PC-9 (cell line): ENCODE measurements around the gene PYCR2. TPM values are rescaled to one million over a fixed set of nuclear protein-coding genes. Genes with fewer than 3 reads are reported as not detected.

Source experiments
- BruUV-seq: library from RNA; stranded (reverse); fragments of 400-500 nt; replicated peaks from 2 replicates; lab custom pipeline; 2021; lab: Mats Ljungman, UMichigan
- CTCF ChIA-PET: fragments of 300-600 bp; sonication (Branson Sonifier 250); formaldehyde crosslinking; loops from one replicate; lab custom pipeline; 2022; ENCODE audit warnings: antibody characterized with exemption; lab: Charles Lee
- POLR2A ChIA-PET: fragments of 300-600 bp; sonication (Branson Sonifier 250); formaldehyde crosslinking; loops from one replicate; lab custom pipeline; 2022; ENCODE audit warnings: antibody characterized with exemption; ENCODE audit not compliant: unreplicated experiment; lab: Charles Lee
- DNase-seq, 2 experiments: peaks; one replicate each; pipeline versions ENCODE4 v3.0.0 to v3.0.0-alpha.2; 2015 to 2022; ENCODE audit warnings: mixed read lengths in 1 of 2
- H2AFZ ChIP-seq: fragments of 200-600 bp; sonication (generic); 2 replicates; pipeline ENCODE4 v1.8.1; 2017; ENCODE audit warnings: antibody characterized with exemption
- H3F3A ChIP-seq: fragments of 200-600 bp; sonication (generic); 2 replicates; pipeline ENCODE4 v1.8.1; 2017; ENCODE audit warnings: antibody characterized with exemption, mild to moderate bottlenecking, low read depth; ENCODE audit not compliant: insufficient read depth
- H3K27ac ChIP-seq: fragments of 200-600 bp; sonication (generic); 2 replicates; pipeline ENCODE4 v1.6.1; 2016; ENCODE audit warnings: mixed run types
- H3K27me3 ChIP-seq: fragments of 200-600 bp; sonication (generic); 2 replicates; pipeline ENCODE4 v1.6.1; 2016; ENCODE audit warnings: low read depth, mixed run types; ENCODE audit not compliant: insufficient read depth
- H3K36me3 ChIP-seq: fragments of 200-600 bp; sonication (generic); 2 replicates; pipeline ENCODE4 v1.6.1; 2016; ENCODE audit warnings: low read depth, mixed run types
- H3K4me1 ChIP-seq: fragments of 200-600 bp; sonication (generic); replicated peaks from 2 replicates; pipeline ENCODE4 v1.6.1; 2016; ENCODE audit warnings: mixed run types; ENCODE audit not compliant: insufficient read depth
- H3K4me2 ChIP-seq: fragments of 200-600 bp; sonication (generic); 2 replicates; pipeline ENCODE4 v1.6.1; 2017; ENCODE audit warnings: mixed run types
- H3K4me3 ChIP-seq: fragments of 200-600 bp; sonication (generic); 2 replicates; pipeline ENCODE4 v1.6.1; 2016; ENCODE audit warnings: mixed run types
- H3K79me2 ChIP-seq: fragments of 200-600 bp; sonication (generic); 2 replicates; pipeline ENCODE4 v1.6.1; 2017; ENCODE audit warnings: low read depth, mixed run types
- H3K9me2 ChIP-seq: fragments of 200-600 bp; sonication (generic); 2 replicates; pipeline ENCODE4 v1.8.1; 2017; ENCODE audit warnings: mild to moderate bottlenecking; ENCODE audit not compliant: insufficient read depth
- H3K9me3 ChIP-seq: fragments of 200-600 bp; sonication (generic); 2 replicates; pipeline ENCODE4 v1.8.1; 2016; ENCODE audit warnings: low read depth; ENCODE audit not compliant: insufficient read depth
- H4K20me1 ChIP-seq: fragments of 200-600 bp; sonication (generic); 2 replicates; pipeline ENCODE4 v1.8.1; 2017; ENCODE audit not compliant: insufficient read depth
- CTCF ChIP-seq: fragments of 200-600 bp; sonication (generic); conservative IDR thresholded peaks from 2 replicates; pipeline ENCODE4 v1.6.1; 2017; ENCODE audit warnings: mixed run types, antibody characterized with exemption, mild to moderate bottlenecking, moderate library complexity
- EZH2 ChIP-seq: fragments of 200-600 bp; sonication (generic); IDR thresholded peaks from 2 replicates; pipeline ENCODE4 v1.8.0; 2017; ENCODE audit warnings: antibody characterized with exemption, low read depth
- intact Hi-C: fragments of 100-400 bp; cut with micrococcal nuclease; formaldehyde crosslinking; loops from one replicate; pipeline ENCODE4 v1.10.0; 2022; ENCODE audit not compliant: unreplicated experiment
- total RNA-seq: library from RNA; stranded (reverse); gene quantifications from 2 replicates; pipeline ENCODE4 v1.2.3, GENCODE V29; 2021

The PYCR2 gene
- total RNA-seq, 1 experiment from 2014 or later: 100 TPM

GRCh38 chr1:225892307-225892706 is 31.7 kb downstream of the PYCR2 start:
- no peaks in the 10 kb centered on the region for H4K20me1 ChIP-seq
- BruUV-seq: no TSS peak
- intact Hi-C loops: no loop called here
- no peaks in the 10 kb centered on the region for H3K27me3 ChIP-seq
- DNase-seq: no peak
- no peak overlapping the region for H3K4me2 ChIP-seq
- no peak overlapping the region for H3K27ac ChIP-seq
- H2AFZ ChIP-seq: no peak overlapping the region
- no peak for TF ChIP-seq EZH2
- no peak for TF ChIP-seq CTCF
- POLR2A ChIA-PET: interaction anchor here (0.7 kb wide), 2 partner anchors 10 to 55 kb away, joined by 3 read pairs; no protein-coding TSS in a partner anchor
- no peak overlapping the region for H3K4me3 ChIP-seq
- H3K9me3 ChIP-seq: no peaks in the 10 kb centered on the region
- peaks cover 10% of the 10 kb centered on the region for H3K4me1 ChIP-seq
- peaks cover 15% of the 10 kb centered on the region; the same call in 1 of the 2 replicates for H3F3A ChIP-seq
- H3K79me2 ChIP-seq: no peaks in the 10 kb centered on the region
- H3K36me3 ChIP-seq: no peaks in the 10 kb centered on the region
- CTCF ChIA-PET: no interaction called here
- H3K9me2 ChIP-seq: no peaks in the 10 kb centered on the region

- no peak overlapping the region for H2AFZ ChIP-seq
- H3K79me2 ChIP-seq: no peaks in the 10 kb centered on the region
- POLR2A ChIA-PET: interaction anchor here (0.7 kb wide), 1 partner anchor 54 kb away, joined by 3 read pairs; no protein-coding TSS in a partner anchor
- no TSS peak for BruUV-seq
- CTCF ChIA-PET: no interaction called here
- no peaks in the 10 kb centered on the region for H3K27me3 ChIP-seq
- no peaks in the 10 kb centered on the region for H3K9me3 ChIP-seq
- no peak overlapping the region for H3K27ac ChIP-seq
- no peak overlapping the region for H3K4me2 ChIP-seq
- intact Hi-C loops: no loop called here
- H3K4me1 ChIP-seq: peaks cover 8% of the 10 kb centered on the region
- no peaks in the 10 kb centered on the region for H3K36me3 ChIP-seq
- no peak for DNase-seq
- no peak overlapping the region for H3K4me3 ChIP-seq
- H4K20me1 ChIP-seq: no peaks in the 10 kb centered on the region
- peaks cover 17% of the 10 kb centered on the region; the same call in 1 of the 2 replicates for H3F3A ChIP-seq
- TF ChIP-seq CTCF (no peak), EZH2 (no peak)
- no peaks in the 10 kb centered on the region for H3K9me2 ChIP-seq
Observed at GRCh38 chr1:225891229-225891972, 32.6 kb downstream of the PYCR2 start.

GRCh38 chr1:225890346-225891228 is 33.5 kb downstream of the PYCR2 start:
- intact Hi-C loops: no loop called here
- H3K79me2 ChIP-seq: no peaks in the 10 kb centered on the region
- CTCF ChIA-PET: no interaction called here
- no TSS peak for BruUV-seq
- POLR2A ChIA-PET: no interaction called here
- no peaks in the 10 kb centered on the region for H3K9me2 ChIP-seq
- H3K27ac ChIP-seq: no peak overlapping the region
- no peak for DNase-seq
- no peaks in the 10 kb centered on the region for H4K20me1 ChIP-seq
- H3K4me3 ChIP-seq: no peak overlapping the region
- peaks cover 17% of the 10 kb centered on the region; the same call in 1 of the 2 replicates for H3F3A ChIP-seq
- H3K27me3 ChIP-seq: no peaks in the 10 kb centered on the region
- H3K9me3 ChIP-seq: no peaks in the 10 kb centered on the region
- H3K36me3 ChIP-seq: no peaks in the 10 kb centered on the region
- peaks cover 11% of the 10 kb centered on the region for H3K4me1 ChIP-seq
- H3K4me2 ChIP-seq: no peak overlapping the region
- H2AFZ ChIP-seq: no peak overlapping the region
- no peak for TF ChIP-seq EZH2
- TF ChIP-seq CTCF: no peak
